K562 treated with DMSO at 1 percent for 12 hours (cell line): ENCODE data around the gene PET100. TPM values are rescaled to one million over a fixed set of nuclear protein-coding genes. Genes with fewer than 3 reads are reported as not detected.

ENCODE experiments used
- total RNA-seq: library from RNA; unstranded; fragments of 300-600 nt; gene quantifications from 2 replicates; pipeline ENCODE4 v1.2.3, GENCODE V29; 2022; ENCODE audit not compliant: insufficient read depth

The PET100 gene, protein sequence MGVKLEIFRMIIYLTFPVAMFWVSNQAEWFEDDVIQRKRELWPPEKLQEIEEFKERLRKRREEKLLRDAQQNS
- total RNA-seq: 29.4 and 35.4 TPM in 2 replicates

DNA sequence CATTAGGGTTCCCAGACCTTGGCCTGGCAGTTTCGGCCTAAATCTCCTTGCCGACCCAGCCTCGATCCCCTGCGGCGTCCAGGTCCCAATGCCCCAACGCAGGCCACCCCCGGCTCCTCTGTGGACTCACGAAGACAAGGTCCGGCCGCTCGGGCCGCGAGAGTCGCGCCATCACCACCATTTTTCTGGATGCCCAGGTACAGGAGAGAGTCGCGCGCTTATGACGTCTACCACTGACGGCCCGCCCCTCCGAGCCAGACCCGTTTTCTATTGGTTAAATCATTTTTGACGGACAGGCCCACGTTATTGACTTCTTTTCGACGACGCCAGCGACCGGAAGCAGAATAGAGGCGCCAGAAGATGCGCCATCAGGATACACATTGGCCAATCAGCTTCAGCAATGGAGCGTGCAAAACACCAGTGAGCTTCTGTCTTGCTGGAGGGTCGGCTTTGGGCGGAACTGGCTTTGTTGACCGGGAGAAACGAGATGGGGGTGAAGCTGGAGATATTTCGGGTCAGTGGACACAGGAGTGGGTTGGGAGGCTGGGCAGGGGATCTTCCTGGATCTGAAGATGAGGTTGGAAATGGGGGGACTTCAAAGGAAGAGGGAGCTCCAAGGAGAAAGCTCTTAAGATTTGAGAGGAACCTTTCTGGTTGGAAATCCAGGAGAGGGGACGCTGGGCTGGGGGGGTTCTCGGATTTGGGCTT, at the start of gene PET100, which contains the start of gene XAB2:
PET100 (plus strand) TSS at position 447 of the 708 bp plus-strand sequence; CDS start at position 488, 41 bp downstream.
XAB2 (minus strand) TSS at position 199 of the 708 bp plus-strand sequence; CDS start at position 181, 18 bp downstream.

DNA sequence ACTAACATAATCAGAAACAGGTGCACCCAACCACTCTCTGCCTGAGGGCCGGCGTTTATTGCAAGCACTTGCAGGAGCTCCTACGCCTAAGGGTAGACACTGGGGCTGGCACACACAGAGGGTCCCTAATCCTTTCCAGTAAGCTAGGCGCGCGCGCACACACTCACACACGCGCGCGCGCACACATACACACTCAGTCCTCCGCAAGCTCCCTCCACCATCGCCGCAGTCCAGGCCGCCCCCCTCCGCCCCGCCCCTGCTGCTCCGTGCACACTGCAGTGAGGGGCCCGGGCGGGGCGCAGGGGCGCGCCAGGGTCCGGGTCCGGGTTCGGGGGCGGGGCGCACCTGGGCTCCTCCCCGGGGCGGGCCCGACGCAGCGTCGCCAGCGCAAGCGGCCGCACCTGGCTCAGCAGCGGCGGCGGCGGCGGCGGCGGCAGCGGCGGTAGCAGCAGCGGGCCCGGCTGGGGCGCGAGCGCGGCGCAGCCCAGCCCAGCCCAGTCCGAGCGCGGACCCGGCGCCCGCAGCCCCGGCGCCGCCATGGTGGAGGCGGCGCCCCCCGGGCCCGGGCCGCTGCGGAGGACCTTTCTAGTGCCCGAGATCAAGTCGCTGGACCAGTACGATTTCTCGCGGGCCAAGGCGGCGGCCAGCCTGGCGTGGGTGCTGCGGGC, 34.0 kb upstream of the PET100 start, which contains the start of gene CAMSAP3:
CAMSAP3 (plus strand) TSS at position 398 of the 668 bp plus-strand sequence; CDS start at position 538, 140 bp downstream.

DNA sequence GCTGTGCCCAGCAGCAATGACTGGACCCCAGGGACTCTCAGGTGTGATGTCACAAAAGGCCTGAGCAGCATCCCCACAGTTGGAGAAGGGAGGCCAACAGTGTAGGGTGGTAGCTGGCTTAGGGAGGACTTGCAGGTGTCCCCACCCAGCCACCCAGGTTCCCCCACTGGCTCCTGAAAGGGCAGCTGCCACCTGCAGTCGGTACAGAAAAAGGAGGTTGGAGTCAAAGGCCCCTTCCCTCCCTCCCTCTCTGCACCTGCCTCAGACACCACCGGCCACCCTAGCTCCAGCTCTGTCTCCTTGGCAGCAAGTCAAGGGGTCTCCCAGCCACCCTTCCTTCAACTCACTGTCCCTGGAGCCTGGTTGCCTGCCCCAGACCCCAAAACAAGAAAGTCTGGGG, 4.1 kb downstream of the PET100 start, which contains the start of gene PCP2:
PCP2 (minus strand) TSS at position 22 of the 400 bp plus-strand sequence. CDS start 262 bp downstream, outside the sequence.

DNA sequence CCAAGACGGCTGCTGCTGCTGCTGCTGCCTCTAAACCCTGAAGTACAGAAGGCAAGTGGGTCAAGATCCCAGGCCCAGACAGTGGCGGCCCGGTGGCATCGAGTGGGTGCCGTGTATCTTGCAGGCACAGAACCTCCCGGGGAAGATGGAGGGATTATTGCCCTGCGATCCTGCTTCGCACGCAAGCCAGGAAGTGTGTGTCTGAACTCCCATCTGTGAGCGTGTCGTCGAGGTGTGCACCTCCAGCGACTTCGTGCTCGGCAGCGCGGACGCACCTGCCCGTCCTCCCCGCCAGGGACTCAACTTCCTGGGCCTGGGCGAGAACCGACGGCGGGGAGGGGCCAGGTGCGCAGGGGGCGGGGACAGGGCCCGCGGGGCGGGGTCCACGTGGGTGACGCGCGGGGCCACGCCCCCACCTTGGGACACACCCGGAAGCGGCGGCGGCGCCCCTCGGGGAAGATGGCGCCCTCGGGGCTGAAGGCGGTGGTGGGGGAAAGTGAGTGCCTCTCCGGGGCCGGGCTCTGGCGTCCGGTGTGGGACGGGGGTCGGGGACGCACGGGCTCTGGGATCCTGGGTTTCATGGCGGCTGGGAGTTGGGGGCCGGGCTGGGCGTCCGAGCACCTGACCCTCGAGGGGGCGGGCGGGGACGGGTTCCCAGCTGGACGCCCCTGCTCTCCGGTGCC, 7.2 kb downstream of the PET100 start, which contains the start of gene STXBP2:
STXBP2 (plus strand) TSS at position 420 of the 683 bp plus-strand sequence; CDS start at position 460, 40 bp downstream.

DNA sequence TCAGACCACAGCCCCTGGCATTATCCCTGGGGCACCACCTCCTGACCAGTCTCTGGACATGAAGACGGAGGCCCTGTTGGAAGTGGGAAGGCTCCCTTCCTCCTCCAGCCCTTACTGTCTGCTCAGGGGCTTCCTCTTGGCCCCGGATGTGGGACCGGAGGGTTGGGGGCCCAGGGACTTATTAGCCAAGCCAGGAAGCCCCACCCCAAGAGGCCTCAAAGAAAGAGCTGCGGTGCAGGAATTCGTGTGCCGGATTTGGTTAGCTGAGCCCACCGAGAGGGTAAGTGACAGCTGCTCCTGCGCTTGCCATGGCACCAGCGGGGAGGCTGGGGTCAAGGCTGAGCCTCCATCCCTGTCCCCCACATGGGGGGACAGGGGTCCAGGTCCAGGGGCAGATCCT, 39.2 kb downstream of the PET100 start, which contains the start of gene RETN:
RETN (plus strand) TSS at position 208 of the 400 bp plus-strand sequence. CDS start 278 bp downstream, outside the sequence.

DNA sequence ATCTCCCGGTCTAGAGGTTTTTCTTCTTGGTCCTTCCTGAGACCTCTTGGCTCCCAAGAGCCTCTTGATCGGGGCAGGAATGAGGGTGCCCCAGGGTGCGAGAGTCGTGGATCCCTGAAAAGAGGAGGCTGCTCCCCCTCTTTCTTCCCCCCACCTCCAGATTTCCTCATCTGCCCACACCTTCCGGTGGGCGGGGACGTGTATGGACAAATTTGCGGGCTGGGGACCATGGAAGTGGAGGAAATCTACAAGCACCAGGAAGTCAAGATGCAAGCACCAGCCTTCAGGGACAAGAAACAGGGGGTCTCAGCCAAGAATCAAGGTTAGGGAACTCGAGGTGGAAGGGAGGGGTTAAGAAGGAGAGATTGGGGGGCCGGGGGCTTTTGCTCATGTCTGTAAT, 47.3 kb downstream of the PET100 start, which contains the start of gene MCEMP1:
MCEMP1 (plus strand) TSS at position 237 of the 400 bp plus-strand sequence; CDS start at position 268, 31 bp downstream.

DNA sequence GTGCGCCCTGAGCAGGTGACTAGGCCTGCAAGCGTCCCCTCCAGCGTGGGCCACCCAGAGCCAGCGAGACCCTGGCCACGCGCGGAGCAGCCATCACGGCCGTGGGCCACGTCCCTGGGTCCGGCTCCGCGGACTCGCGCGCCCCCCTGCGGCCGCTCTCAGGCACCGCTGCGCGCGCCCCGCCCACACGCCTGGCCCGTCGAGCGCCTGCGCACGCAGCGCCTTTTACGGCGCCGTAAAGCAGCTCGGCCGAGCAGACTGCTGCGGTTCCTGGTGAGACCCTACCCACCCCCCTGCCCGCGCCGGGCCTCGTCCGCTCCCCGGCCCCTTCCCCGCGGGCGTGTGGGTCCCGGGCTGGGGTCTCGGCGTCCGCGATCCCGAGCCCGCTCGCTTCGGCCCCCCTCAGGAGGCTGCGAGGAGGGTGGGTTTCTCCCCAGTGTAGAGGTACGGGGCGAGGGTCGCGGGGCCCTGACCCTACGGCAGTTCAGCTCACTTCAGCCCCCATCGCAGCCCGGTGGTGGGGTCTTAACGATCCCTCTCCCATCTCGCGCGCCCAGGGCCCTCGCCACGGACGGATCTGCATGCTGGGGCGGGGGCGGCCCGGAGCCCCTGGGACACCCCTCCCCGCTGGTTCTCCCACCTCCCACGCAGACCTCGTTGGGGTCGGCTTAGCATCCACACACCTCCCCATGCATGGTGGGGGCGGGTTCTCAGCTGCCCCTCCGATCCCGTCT, 51.2 kb downstream of the PET100 start, which contains the start of gene TRAPPC5:
TRAPPC5 (plus strand) TSS at position 228 of the 734 bp plus-strand sequence. CDS start 1,421 bp downstream, outside the sequence.

Other genes with a start within 250 kb of the PET100 start
- 4.0 and 5.8 TPM in 2 replicates for gene PEX11G, start 140.8 kb upstream of the PET100 start, total RNA-seq
- gene ZNF358, start 113.7 kb upstream of the PET100 start, total RNA-seq: 37.4 and 37.7 TPM in 2 replicates
- 27.5 and 31.3 TPM in 2 replicates for gene MCOLN1, start 107.2 kb upstream of the PET100 start, total RNA-seq
- 50.6 and 74.7 TPM in 2 replicates for gene PNPLA6, start 94.1 kb upstream of the PET100 start, total RNA-seq
- gene CAMSAP3, start 33.9 kb upstream of the PET100 start, total RNA-seq: 3.2 TPM in 2 replicates
- 74.0 and 83.3 TPM in 2 replicates for gene XAB2, start 248 bp upstream of the PET100 start, total RNA-seq
- gene PCP2, start 3.9 kb downstream of the PET100 start, total RNA-seq: 9.5 TPM in 1 of 2 replicates, not detected in the other
- 181 and 188 TPM in 2 replicates for gene STXBP2, start 7.3 kb downstream of the PET100 start, total RNA-seq
- gene RETN, start 39.3 kb downstream of the PET100 start, total RNA-seq: not detected in 2 replicates
- gene MCEMP1, start 47.3 kb downstream of the PET100 start, total RNA-seq: 1.3 and 1.7 TPM in 2 replicates
- gene TRAPPC5, start 51.0 kb downstream of the PET100 start, total RNA-seq: 75.0 and 172 TPM in 2 replicates
- gene FCER2, start 72.3 kb downstream of the PET100 start, total RNA-seq: 1.0 TPM in 1 of 2 replicates, not detected in the other
- not detected in 2 replicates for gene CLEC4G, start 102.3 kb downstream of the PET100 start, total RNA-seq
- gene CD209, start 117.7 kb downstream of the PET100 start, total RNA-seq: not detected in 2 replicates
- gene CLEC4M, start 133.4 kb downstream of the PET100 start, total RNA-seq: 0.37 TPM in 1 of 2 replicates, not detected in the other
- 8.4 and 10.6 TPM in 2 replicates for gene EVI5L, start 200.4 kb downstream of the PET100 start, total RNA-seq
- not detected in 2 replicates for gene PRR36, start 244.6 kb downstream of the PET100 start, total RNA-seq